HG03354 (cell line): ENCODE measurements around the gene HTR2A.

ENCODE experiments used
- ATAC-seq: cut with Tn5 transposase; IDR thresholded peaks from one replicate; pipeline ENCODE4 v1.9.1; 2021; ENCODE audit warnings: mild to moderate bottlenecking; ENCODE audit not compliant: unreplicated experiment, poor library complexity, severe bottlenecking

Gene HTR2A

DNA sequence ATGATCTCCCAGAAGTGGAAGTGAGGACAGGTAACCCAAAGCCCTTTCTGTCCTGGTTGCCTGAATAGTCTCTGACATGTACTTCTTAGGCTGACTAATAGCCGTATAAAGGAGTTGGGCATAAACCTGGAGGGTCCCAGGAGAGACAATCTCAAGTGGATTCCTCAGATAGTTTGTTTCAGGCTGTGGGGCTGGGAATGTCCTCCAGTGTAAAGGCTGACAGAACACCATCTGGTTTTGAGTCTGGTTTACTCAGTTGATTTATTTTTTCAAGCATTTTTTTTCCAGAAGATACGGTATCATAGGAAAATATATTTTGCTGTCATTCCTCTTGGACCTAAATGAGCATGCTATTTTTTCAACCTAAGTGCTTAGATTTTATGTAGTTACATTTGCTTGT is 15.2 kb downstream of the HTR2A start:
- ATAC-seq = no peak

- ATAC-seq = no peak
Measured at GRCh38 chr13:46874006-46874405, 22.8 kb downstream of the HTR2A start.

DNA sequence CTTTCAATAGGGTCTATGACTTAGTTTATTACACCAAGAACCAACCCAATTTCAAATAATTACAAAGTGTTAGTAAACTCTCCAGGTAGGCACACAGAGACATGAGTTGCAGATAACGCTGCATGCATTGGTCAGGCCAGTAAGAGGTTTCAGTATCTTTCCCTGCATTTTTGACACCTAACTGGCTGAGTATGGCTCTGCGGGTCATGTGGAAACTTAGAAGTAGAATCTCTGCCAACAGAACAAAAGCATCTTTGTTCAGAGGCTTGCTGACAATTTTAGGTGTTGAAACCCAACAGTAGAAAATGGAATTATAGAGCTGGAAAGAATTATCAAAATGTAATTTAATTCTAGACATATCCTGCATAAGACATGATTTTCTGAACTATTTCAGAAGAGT is 25.3 kb downstream of the HTR2A start:
- no peak for ATAC-seq

- ATAC-seq = no peak
Measured at GRCh38 chr13:46868091-46868490, 28.8 kb downstream of the HTR2A start.

GRCh38 chr13:46866150-46866549 is 30.7 kb downstream of the HTR2A start:
- ATAC-seq = no peak

- no peak for ATAC-seq
Measured at GRCh38 chr13:46864941-46865340, 31.9 kb downstream of the HTR2A start.

- no peak for ATAC-seq
Measured at GRCh38 chr13:46861959-46862358, 34.9 kb downstream of the HTR2A start.

DNA sequence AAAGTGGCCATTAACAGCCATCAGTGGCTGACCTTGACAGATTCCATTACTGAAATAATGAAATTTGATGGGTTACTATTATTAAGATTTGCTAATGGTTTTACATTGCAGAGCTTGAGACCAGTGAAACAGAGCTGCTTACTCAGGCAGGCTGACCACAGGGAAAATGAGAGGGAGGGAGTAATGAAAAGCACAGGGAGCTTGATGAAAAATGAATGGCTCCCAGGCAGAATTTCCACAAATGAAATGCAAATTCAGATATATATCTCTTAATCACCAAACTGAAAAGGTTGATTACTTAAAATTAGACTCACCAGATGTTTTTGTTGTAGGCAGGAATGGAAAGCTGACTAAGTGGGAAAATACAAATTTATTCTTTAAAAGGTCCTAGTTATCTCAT is 36.1 kb downstream of the HTR2A start:
- no peak for ATAC-seq

DNA sequence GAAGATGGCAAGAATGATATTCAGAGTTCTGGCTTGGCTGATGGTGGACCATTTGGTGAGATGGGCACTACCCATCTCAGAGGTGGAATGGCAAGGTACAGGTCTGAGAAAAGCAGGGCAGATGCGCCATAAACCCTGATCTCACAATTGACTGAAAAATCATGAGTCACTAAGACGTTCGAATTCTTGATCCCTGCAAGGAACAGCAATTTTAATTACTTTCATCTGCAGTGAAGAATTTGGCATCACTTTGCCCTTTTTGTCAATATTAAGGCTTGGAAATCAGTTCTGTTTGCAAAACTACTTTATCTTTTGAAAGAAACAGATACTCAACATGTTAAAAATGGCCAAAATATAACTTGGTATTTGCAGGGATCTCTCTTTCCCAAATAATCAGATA is 38.1 kb downstream of the HTR2A start:
- no peak for ATAC-seq

- no peak for ATAC-seq
Measured at GRCh38 chr13:46858163-46858562, 38.7 kb downstream of the HTR2A start.

- no peak for ATAC-seq
Measured at GRCh38 chr13:46855664-46856063, 41.2 kb downstream of the HTR2A start.

- peak; percentile 79 for ATAC-seq
Measured at GRCh38 chr13:46855166-46855565, 41.7 kb downstream of the HTR2A start.

- ATAC-seq = no peak
Measured at GRCh38 chr13:46852168-46852567, 44.7 kb downstream of the HTR2A start.

GRCh38 chr13:46850214-46850613 is 46.6 kb downstream of the HTR2A start:
- no peak for ATAC-seq

DNA sequence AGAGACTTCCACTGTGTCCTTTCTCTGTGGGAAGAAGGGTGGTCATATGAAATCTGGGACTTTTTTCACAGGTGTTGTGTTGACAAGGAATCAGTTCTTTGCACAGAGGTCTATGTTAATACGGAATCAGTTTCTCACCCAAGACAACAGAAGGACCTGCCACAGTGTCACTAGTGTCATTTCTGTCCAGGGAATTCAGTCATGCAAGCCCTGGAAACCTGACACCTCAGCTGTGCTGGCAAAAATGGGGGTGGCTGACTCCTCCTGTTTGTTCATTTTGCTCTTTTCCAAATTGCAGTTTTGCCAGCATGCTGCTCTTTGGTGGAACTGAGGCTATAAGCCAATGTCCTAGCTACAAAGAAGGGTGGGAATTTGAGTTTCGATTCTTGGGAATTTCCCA is 50.1 kb downstream of the HTR2A start:
- no peak for ATAC-seq

DNA sequence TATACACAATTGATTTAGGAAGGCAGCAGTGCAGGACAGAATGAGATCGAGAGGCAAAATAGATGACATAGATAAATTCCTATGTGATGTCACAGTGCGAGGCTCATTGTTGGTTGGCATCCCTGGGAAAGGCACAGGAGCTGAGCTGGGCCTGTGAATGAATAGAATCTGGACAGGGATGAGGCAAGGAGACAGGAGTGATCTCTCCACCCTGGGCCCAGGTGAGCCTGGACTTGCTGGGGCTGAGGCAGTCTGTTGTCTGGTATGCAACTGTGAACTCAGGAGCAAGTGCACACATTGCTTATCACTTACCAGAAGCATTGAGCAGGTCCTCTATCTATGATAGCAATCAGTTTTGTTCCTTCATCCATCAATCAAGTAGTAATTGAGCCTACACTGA is 51.7 kb downstream of the HTR2A start:
- no peak for ATAC-seq

DNA sequence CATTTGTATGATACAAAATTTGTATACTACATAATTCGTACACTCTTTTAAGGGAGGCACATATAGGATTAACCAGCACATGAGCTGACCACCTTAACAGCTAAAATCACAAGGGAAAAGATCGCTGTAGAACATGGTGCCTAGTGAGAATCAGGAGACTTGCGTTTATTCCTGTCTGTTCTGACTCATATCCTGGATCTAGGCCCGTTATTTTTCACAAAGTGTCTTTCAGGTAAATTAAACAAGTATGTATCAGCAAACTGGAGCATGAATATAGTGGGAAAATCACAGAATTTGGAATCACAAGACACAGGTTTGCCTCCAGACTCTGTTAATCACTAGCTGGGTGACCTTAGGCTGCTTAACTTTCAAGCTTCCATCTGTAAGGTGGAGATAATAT is 52.4 kb downstream of the HTR2A start:
- no peak for ATAC-seq

DNA sequence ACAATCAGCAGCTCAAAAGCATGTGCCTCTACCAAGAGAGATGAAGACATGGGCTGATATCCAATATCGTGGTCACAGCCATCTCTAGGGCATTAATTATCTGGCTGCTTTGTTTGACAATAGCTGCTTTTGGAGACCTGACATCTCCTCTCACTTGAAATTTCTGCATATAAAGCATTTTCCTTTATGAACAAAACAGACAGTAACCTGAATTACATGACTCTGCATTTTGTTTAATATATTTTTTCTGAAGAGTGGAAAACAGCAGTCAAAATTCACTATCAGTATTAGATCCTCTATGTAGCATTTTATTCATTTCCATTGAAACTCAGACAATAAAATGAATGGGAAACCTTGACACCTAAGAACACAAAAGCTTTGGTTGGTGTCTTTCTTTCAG is 57.5 kb downstream of the HTR2A start:
- no peak for ATAC-seq

- no peak for ATAC-seq
Measured at GRCh38 chr13:46834657-46835056, 62.2 kb downstream of the HTR2A start.

DNA sequence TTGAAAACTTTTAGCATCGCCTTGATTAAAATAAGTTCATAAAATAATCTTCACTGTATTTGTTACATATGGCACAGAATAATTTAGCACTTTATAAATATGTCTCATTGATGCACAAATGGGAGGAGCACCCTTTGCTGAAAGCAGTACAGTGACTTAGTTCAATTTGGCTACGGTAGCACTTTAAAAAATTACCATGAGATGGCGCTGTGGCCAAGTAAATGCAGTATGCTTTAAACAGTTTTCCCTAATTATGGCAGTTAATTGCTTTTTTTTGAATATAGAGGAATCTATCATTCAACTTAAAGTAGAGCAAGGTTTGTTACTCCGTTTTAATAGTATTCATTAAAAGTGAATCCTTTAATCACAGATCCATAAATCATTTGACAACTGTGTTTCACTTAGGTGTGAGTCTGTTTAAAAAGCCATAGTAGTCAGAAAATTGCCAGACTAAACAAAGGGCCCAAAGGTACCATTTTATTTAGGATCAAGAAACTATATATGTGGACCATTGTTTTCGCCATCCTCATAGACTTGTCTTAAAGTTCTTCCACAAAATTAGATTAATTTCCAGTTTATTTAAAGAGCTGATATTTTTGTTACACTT is 65.2 kb downstream of the HTR2A start:
- no peak for ATAC-seq

GRCh38 chr13:46830405-46831005 is 66.3 kb downstream of the HTR2A start:
- ATAC-seq = no peak

DNA sequence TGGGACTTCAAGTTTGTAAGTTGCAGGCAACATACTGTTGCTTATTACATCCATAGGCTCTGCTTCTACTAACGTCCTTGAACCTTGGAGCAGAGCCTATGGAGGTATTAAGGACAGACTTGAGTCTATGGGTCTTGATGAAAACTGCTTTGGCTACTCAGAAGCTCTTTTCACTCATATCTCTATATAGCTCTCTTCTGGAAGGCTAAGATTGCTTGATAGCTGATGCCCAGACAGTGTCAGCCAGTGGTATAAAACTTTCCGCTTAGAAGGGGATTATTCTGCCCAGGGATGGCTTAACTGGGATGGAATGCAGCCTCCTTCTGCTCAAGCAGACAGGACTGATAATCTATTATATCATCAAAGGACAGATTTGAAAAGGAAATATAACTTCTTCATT is 74.3 kb downstream of the HTR2A start:
- ATAC-seq = no peak
